Neural crest cell (in vitro differentiated cells): ENCODE results near the gene PPM1N. TPM values are rescaled to one million over a fixed set of nuclear protein-coding genes. Genes with fewer than 3 reads are reported as not detected.

Experiments
- DNase-seq: peaks from one replicate; pipeline ENCODE4 v3.0.0; 2021; ENCODE audit warnings: low read depth, mixed read lengths, low spot score
- H3K27ac Mint-ChIP-seq: one replicate; pipeline ENCODE4 v1.8.0; 2021; ENCODE audit warnings: mild to moderate bottlenecking, mixed read lengths; ENCODE audit not compliant: unreplicated experiment
- H3K27me3 Mint-ChIP-seq: 2 replicates; pipeline ENCODE4 v1.8.0; 2021; ENCODE audit warnings: low read depth, mild to moderate bottlenecking, mixed read lengths
- H3K36me3 Mint-ChIP-seq: 2 replicates; pipeline ENCODE4 v1.8.0; 2021; ENCODE audit warnings: low read depth, mild to moderate bottlenecking, mixed read lengths
- H3K4me1 Mint-ChIP-seq: 2 replicates; pipeline ENCODE4 v1.8.0; 2021; ENCODE audit warnings: mixed read lengths
- H3K4me3 Mint-ChIP-seq: one replicate; pipeline ENCODE4 v1.8.0; 2021; ENCODE audit warnings: mild to moderate bottlenecking, mixed read lengths
- H3K9me3 Mint-ChIP-seq: 2 replicates; pipeline ENCODE4 v1.8.0; 2021; ENCODE audit warnings: mixed read lengths
- total RNA-seq: library from RNA; stranded (reverse); gene quantifications from 2 replicates; pipeline ENCODE4 v1.2.1, GENCODE V29; 2021
- TF ChIP-seq, protein P1 (sequence below): fragments of 200-600 bp; sonication (generic); conservative IDR thresholded peaks from 2 replicates; pipeline ENCODE4 v1.5.0; 2021; ENCODE audit warnings: antibody characterized with exemption, mild to moderate bottlenecking

Gene PPM1N
- total RNA-seq, 1 donor from 2014 or later: not detected

DNA sequence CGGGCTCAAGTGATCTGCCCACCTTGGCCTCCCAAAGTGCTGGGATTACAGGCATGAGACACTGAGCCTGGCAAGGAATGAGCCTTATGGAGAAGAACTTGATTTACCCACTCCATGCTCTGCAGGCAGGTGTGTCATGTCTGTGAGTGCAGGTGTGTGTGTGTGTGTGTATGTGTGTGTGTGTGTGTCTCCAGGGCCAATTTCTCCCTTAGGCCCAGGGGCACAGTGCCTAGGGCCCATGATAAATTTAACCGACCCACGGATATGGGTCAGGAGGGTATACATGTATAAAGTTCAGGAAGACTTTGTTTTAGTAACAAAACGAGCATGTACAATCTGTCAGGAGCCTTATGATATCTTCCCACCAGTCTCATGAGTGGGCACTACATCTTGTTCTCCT lies 35.0 kb upstream of the PPM1N start:
- H3K27me3 Mint-ChIP-seq: peaks cover 17% of the 10 kb centered on the region
- DNase-seq: no peak
- peaks cover 11% of the 10 kb centered on the region for H3K4me1 Mint-ChIP-seq
- TF ChIP-seq, protein P1, sequence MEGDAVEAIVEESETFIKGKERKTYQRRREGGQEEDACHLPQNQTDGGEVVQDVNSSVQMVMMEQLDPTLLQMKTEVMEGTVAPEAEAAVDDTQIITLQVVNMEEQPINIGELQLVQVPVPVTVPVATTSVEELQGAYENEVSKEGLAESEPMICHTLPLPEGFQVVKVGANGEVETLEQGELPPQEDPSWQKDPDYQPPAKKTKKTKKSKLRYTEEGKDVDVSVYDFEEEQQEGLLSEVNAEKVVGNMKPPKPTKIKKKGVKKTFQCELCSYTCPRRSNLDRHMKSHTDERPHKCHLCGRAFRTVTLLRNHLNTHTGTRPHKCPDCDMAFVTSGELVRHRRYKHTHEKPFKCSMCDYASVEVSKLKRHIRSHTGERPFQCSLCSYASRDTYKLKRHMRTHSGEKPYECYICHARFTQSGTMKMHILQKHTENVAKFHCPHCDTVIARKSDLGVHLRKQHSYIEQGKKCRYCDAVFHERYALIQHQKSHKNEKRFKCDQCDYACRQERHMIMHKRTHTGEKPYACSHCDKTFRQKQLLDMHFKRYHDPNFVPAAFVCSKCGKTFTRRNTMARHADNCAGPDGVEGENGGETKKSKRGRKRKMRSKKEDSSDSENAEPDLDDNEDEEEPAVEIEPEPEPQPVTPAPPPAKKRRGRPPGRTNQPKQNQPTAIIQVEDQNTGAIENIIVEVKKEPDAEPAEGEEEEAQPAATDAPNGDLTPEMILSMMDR: no peak
- no peaks in the 10 kb centered on the region for H3K9me3 Mint-ChIP-seq
- no peak overlapping the region for H3K4me3 Mint-ChIP-seq
- no peaks in the 10 kb centered on the region for H3K36me3 Mint-ChIP-seq
- H3K27ac Mint-ChIP-seq: no peak overlapping the region

DNA sequence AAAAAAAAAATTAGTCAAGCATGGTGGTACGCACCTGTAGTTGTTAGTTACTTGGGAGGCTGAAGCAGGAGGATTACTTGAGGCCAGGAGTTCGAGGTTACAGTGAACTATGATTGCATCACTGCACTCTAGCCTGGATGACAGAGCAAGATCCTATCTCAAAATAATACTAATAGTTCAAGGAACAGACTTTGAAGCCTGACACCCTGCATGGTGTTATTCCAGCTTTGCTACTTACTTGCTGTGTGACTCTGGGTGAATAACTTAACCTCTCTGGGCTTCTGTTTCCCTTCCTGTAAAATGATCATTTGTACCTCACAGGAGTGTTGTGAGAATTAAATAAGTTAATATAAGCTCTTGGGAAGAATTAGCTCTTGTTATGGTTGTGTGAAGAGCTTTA lies 34.0 kb upstream of the PPM1N start:
- TF ChIP-seq, protein P1: no peak
- no peak for DNase-seq
- H3K4me1 Mint-ChIP-seq: peaks cover 15% of the 10 kb centered on the region
- H3K27me3 Mint-ChIP-seq: peaks cover 21% of the 10 kb centered on the region
- no peaks in the 10 kb centered on the region for H3K36me3 Mint-ChIP-seq
- no peak overlapping the region for H3K27ac Mint-ChIP-seq
- no peak overlapping the region for H3K4me3 Mint-ChIP-seq
- H3K9me3 Mint-ChIP-seq: no peaks in the 10 kb centered on the region

DNA sequence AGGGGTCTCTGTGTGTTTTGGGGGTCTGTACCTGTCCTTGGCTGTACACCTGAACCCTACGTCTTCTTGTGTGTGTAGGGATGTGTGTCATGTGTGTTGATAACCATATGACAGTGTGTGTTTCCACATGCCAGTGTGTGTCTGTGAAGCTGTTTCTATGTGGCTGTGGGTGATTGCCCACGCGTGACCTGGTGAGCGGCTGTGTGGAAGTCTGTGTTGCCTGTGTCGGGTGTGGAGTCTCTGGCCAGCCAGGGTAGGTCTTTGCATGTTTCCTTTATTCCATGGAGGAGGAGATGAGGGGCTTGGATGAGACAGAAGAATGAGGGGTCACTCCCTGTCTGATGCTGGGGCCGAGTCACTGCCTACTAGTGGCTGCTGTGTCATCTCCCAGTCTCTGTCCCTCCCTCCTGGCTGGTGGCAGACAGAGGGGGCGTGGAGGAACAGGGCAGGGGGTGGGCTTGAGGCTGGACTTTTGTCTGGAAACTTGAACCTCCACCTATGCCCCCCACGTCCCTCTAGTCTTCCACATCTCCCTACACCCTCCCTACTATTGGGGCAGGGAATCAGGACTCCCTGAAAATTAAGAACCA lies 33.3 kb upstream of the PPM1N start:
- Mint-ChIP-seq H3K36me3 (no peaks in the 10 kb centered on the region), H3K4me3 (no peak overlapping the region), H3K27ac (no peak overlapping the region), H3K9me3 (no peaks in the 10 kb centered on the region), H3K4me1 (peaks cover 22% of the 10 kb centered on the region), H3K27me3 (peaks cover 27% of the 10 kb centered on the region)
- no peak for DNase-seq
- TF ChIP-seq, protein P1: no peak

DNA sequence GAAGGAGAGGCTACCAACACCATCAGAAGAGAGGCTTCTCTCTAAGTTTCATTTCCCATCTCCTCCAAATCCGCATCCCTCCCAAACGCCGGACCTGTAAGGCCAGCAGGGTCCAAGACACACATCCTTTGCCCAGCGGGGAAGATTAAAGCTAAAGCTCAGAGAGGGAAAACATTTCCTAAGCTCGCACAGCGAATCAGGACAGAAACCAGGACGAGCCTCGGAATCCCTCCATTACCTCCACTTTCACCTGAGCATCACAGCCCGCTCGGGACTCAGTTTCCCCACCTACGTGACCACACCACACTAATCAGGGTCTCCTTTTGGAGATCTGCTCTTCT lies 31.2 kb upstream of the PPM1N start:
- Mint-ChIP-seq H3K4me1 (peaks cover 23% of the 10 kb centered on the region), H3K27ac (no peak overlapping the region), H3K27me3 (peaks cover 33% of the 10 kb centered on the region), H3K36me3 (no peaks in the 10 kb centered on the region), H3K9me3 (no peaks in the 10 kb centered on the region), H3K4me3 (peak overlapping the region; percentile 89)
- DNase-seq: no peak
- TF ChIP-seq, protein P1: no peak

DNA sequence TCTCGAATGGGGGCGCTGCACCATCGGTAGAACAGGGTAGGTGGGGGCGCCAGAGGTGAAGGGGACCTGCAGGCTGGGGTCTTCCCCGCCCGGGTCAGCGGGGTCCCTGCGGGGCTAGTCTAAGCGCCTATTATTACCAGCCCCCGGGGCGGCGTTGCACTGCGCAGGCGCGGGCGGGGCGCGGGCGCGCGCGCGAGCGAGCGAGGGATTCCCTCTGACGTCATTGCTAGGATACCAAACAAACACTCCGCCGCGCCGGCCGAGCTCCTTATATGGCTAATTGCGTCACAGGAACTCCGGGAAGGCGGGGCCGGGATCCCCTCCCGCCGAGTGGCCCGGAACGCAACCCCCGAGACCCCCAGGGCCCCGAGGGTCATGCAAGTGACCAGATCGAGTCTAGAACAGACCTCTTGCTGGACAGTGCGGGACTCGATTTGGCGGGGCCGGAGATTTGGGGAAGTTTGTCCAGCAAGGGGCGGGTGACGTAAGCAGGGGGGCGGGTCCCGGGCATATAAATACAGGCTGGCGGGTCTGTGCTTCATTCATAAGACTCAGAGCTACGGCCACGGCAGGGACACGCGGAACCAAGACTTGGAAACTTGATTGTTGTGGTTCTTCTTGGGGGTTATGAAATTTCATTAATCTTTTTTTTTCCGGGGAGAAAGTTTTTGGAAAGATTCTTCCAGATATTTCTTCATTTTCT lies 30.6 kb upstream of the PPM1N start, which contains the start of gene FOSB:
TSS of gene FOSB (plus strand) at position 541 of the 703 bp plus-strand sequence. CDS start 591 bp downstream, outside the sequence.
- H3K36me3 Mint-ChIP-seq: no peaks in the 10 kb centered on the region
- TF ChIP-seq, protein P1: no peak
- H3K27ac Mint-ChIP-seq: peak within 1 kb of the TSS; percentile 97
- peak; percentile 92 for DNase-seq
- no peaks in the 10 kb centered on the region for H3K9me3 Mint-ChIP-seq
- peaks cover 38% of the 10 kb centered on the region for H3K27me3 Mint-ChIP-seq
- peak within 1 kb of the TSS; percentile 89 for H3K4me3 Mint-ChIP-seq
- H3K4me1 Mint-ChIP-seq: peaks cover 23% of the 10 kb centered on the region
